NB4 (cell line): ENCODE results near the gene KCNK16.

ENCODE experiments used
- CTCF ChIP-seq: IDR thresholded peaks from one replicate; pipeline ENCODE4 v1.5.1; 2012; ENCODE audit warnings: low read depth, low read length
- MAX ChIP-seq: IDR thresholded peaks from 2 replicates; pipeline ENCODE4 v1.6.1; 2011; ENCODE audit warnings: low read depth, low read length
- POLR2A ChIP-seq: IDR thresholded peaks from 2 replicates; pipeline ENCODE4 v1.6.1; 2011; ENCODE audit warnings: mild to moderate bottlenecking; ENCODE audit not compliant: insufficient read length; ENCODE audit errors: extremely low read depth

- TF ChIP-seq CTCF (no peak), POLR2A (no peak), MAX (no peak)
Observed at GRCh38 chr6:39369987-39370386, 47.5 kb upstream of the KCNK16 start.
